Vagina (tissue), 2 donors: ENCODE results near the gene PIEZO1.

Experiments
- POLR2A ChIP-seq, 2 donors: fragments of 450-650 bp; IDR thresholded peaks; one replicate each; pipeline ENCODE4 v1.6.1; 2017; ENCODE audit warnings: antibody characterized with exemption in 2 of 2, mild to moderate bottlenecking in 2 of 2, moderate library complexity in 2 of 2
- TF ChIP-seq, protein P1 (sequence below), 3 experiments: fragments of 450-650 bp in 2 of 3; fragments of 200-600 bp in 1 of 3; sonication (generic) in 1 of 3; IDR thresholded peaks; one replicate each; pipeline ENCODE4 v1.5.1; 2017 to 2019; ENCODE audit warnings: antibody characterized with exemption in 3 of 3, mild to moderate bottlenecking in 2 of 3, moderate library complexity in 2 of 3

DNA sequence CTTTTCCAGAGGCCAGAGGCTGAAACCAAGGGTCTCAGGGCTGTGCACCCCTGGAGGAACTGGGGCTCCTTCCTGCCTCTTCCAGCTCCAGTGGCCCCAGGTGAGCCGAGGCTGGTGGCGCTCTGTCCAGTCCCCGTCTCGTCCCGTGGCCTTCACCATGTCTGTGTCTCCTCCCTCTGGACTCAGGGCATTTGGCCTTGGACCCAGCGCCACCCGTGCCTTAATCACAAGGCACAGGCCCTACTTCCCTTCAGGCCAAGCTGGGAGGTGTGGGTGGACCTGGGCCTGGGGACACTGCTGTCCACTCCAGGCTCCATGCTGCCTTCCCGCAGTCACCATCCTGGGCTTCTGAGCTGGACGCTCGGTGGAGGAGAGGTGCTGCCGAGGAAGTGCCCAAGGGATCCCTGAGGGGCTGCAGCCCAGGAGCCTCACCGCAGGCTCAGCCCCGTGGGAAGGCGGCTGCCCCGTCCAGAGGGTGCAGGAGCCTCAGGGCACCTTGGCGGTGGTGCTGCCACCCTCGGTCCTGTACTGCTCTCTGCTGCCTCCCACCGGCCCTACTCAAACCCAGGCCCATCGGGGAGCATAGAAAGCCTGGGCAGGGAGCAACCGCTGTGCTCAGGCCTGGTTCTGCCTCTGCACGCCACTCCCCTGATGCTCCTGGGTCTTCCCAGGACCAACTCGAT, 36.3 kb upstream of the PIEZO1 start:
- TF ChIP-seq, protein P1, sequence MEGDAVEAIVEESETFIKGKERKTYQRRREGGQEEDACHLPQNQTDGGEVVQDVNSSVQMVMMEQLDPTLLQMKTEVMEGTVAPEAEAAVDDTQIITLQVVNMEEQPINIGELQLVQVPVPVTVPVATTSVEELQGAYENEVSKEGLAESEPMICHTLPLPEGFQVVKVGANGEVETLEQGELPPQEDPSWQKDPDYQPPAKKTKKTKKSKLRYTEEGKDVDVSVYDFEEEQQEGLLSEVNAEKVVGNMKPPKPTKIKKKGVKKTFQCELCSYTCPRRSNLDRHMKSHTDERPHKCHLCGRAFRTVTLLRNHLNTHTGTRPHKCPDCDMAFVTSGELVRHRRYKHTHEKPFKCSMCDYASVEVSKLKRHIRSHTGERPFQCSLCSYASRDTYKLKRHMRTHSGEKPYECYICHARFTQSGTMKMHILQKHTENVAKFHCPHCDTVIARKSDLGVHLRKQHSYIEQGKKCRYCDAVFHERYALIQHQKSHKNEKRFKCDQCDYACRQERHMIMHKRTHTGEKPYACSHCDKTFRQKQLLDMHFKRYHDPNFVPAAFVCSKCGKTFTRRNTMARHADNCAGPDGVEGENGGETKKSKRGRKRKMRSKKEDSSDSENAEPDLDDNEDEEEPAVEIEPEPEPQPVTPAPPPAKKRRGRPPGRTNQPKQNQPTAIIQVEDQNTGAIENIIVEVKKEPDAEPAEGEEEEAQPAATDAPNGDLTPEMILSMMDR (IDR thresholded peaks at IDR 0.05) = no peak
- TF ChIP-seq POLR2A (IDR thresholded peaks at IDR 0.05) = no peak
